Inflammatory macrophage treated with lipopolysaccharide for 4 hours (primary cell): ENCODE results near the gene IFFO2.

ENCODE experiments used
- DNase-seq: peaks from one replicate; pipeline ENCODE4 v3.0.0-alpha.2; 2020

The IFFO2 gene

GRCh38 chr1:18934205-18935000, 22.1 kb downstream of the IFFO2 start:
- DNase-seq: no peak

- DNase-seq: no peak
These were observed 23.6 kb downstream of the IFFO2 start for GRCh38 chr1:18932879-18933278.

GRCh38 chr1:18932387-18932786, 24.1 kb downstream of the IFFO2 start:
- DNase-seq: no peak

GRCh38 chr1:18931730-18932129, 24.7 kb downstream of the IFFO2 start:
- DNase-seq: no peak

GRCh38 chr1:18929686-18930085, 26.8 kb downstream of the IFFO2 start:
- DNase-seq: no peak

- DNase-seq: no peak
These were observed 27.5 kb downstream of the IFFO2 start for GRCh38 chr1:18928985-18929384.

GRCh38 chr1:18928406-18928805, 28.1 kb downstream of the IFFO2 start:
- no peak for DNase-seq

- DNase-seq: no peak
These were observed 28.7 kb downstream of the IFFO2 start for GRCh38 chr1:18927654-18928272.

GRCh38 chr1:18927082-18927653, 29.3 kb downstream of the IFFO2 start:
- no peak for DNase-seq

GRCh38 chr1:18926315-18927081, 30.0 kb downstream of the IFFO2 start:
- peak; percentile 95 for DNase-seq

- no peak for DNase-seq
These were observed 31.2 kb downstream of the IFFO2 start for GRCh38 chr1:18925279-18925678.

- no peak for DNase-seq
These were observed 32.2 kb downstream of the IFFO2 start for GRCh38 chr1:18924221-18924691.

- no peak for DNase-seq
These were observed 32.7 kb downstream of the IFFO2 start for GRCh38 chr1:18923756-18924211.

- no peak for DNase-seq
These were observed 33.4 kb downstream of the IFFO2 start for GRCh38 chr1:18922848-18923755.

- peak; percentile 31 for DNase-seq
These were observed 34.2 kb downstream of the IFFO2 start for GRCh38 chr1:18922319-18922726.

GRCh38 chr1:18921516-18922251, 34.8 kb downstream of the IFFO2 start:
- no peak for DNase-seq

GRCh38 chr1:18920931-18921330, 35.5 kb downstream of the IFFO2 start:
- no peak for DNase-seq

- peak; percentile 88 for DNase-seq
These were observed 36.5 kb downstream of the IFFO2 start for GRCh38 chr1:18919956-18920355.

- no peak for DNase-seq
These were observed 37.1 kb downstream of the IFFO2 start for GRCh38 chr1:18919197-18919905.

- DNase-seq: no peak
These were observed 38.1 kb downstream of the IFFO2 start for GRCh38 chr1:18918417-18918816.
